Measurements from ENCODE around the gene TRAF3.

TRAF3 gene

GRCh38 chr14:102840771-102841528 lies 63.7 kb downstream of the TRAF3 start:
- H3K4me3 ChIP-seq (ENCODE audit: low read depth, low read length): no peak overlapping the region
- no peak for DNase-seq
- H3K36me3 ChIP-seq (replicated peaks): no peaks in the 10 kb centered on the region
- no peak overlapping the region for H3K27ac ChIP-seq
- H3K27me3 ChIP-seq (replicated peaks): no peaks in the 10 kb centered on the region
- TF ChIP-seq CTCF (IDR thresholded peaks at IDR 0.05; ENCODE audit: low read depth, low read length, missing control alignments): no peak
- in situ Hi-C loops (cut with HindIII; ENCODE audit: low pct_ligation_motif_present, low sequenced_read_pairs): no loop called here

GRCh38 chr14:102848830-102849525 lies 71.7 kb downstream of the TRAF3 start:
- H3K27ac ChIP-seq: no peak overlapping the region
- H3K27me3 ChIP-seq (replicated peaks): no peaks in the 10 kb centered on the region
- in situ Hi-C loops (cut with HindIII; ENCODE audit: low pct_ligation_motif_present, low sequenced_read_pairs): no loop called here
- DNase-seq: no peak
- no peaks in the 10 kb centered on the region for H3K36me3 ChIP-seq (replicated peaks)
- no peak for TF ChIP-seq CTCF (IDR thresholded peaks at IDR 0.05; ENCODE audit: low read depth, low read length, missing control alignments)
- H3K4me3 ChIP-seq (ENCODE audit: low read depth, low read length): no peak overlapping the region

- H3K27me3 ChIP-seq (replicated peaks): no peaks in the 10 kb centered on the region
- H3K27ac ChIP-seq: no peak overlapping the region
- in situ Hi-C loops (cut with HindIII; ENCODE audit: low pct_ligation_motif_present, low sequenced_read_pairs): no loop called here
- no peaks in the 10 kb centered on the region for H3K36me3 ChIP-seq (replicated peaks)
- DNase-seq: no peak
- no peak for TF ChIP-seq CTCF (IDR thresholded peaks at IDR 0.05; ENCODE audit: low read depth, low read length, missing control alignments)
- H3K4me3 ChIP-seq (ENCODE audit: low read depth, low read length): no peak overlapping the region
Measured at GRCh38 chr14:102849526-102850379, 72.5 kb downstream of the TRAF3 start.

GRCh38 chr14:102853648-102854047 lies 76.4 kb downstream of the TRAF3 start:
- Histone ChIP-seq H3K27ac (no peak overlapping the region), H3K4me3 (ENCODE audit: low read depth, low read length) (no peak overlapping the region), H3K36me3 (replicated peaks) (no peaks in the 10 kb centered on the region), H3K27me3 (replicated peaks) (no peaks in the 10 kb centered on the region)
- no peak for TF ChIP-seq CTCF (IDR thresholded peaks at IDR 0.05; ENCODE audit: low read depth, low read length, missing control alignments)
- DNase-seq: no peak
- in situ Hi-C loops (cut with HindIII; ENCODE audit: low pct_ligation_motif_present, low sequenced_read_pairs): no loop called here

- DNase-seq: no peak
- no peaks in the 10 kb centered on the region for H3K36me3 ChIP-seq (replicated peaks)
- in situ Hi-C loops (cut with HindIII; ENCODE audit: low pct_ligation_motif_present, low sequenced_read_pairs): no loop called here
Measured at GRCh38 chr14:102854091-102854703, 76.9 kb downstream of the TRAF3 start.

More at GRCh38 chr14:102854091-102854703, 76.9 kb downstream of the TRAF3 start:
- H3K27me3 ChIP-seq (replicated peaks): no peaks in the 10 kb centered on the region
- no peak overlapping the region for H3K27ac ChIP-seq
- no peak overlapping the region for H3K4me3 ChIP-seq (ENCODE audit: low read depth, low read length)
- TF ChIP-seq CTCF (IDR thresholded peaks at IDR 0.05; ENCODE audit: low read depth, low read length, missing control alignments): no peak
